HCT116 (cell line): ENCODE measurements around the gene FAM163B. TPM values are rescaled to one million over a fixed set of nuclear protein-coding genes. Genes with fewer than 3 reads are reported as not detected.

Experiments used
- ATAC-seq: fragments of 200-7000 bp; cut with Tn5 transposase; 2 replicates; pipeline ENCODE4 v1.9.1; 2020; ENCODE audit warnings: mild to moderate bottlenecking, moderate library complexity
- BruUV-seq: library from RNA; stranded (reverse); fragments of 400-500 nt; replicated peaks from 2 replicates; lab custom pipeline; 2021; lab: Mats Ljungman, UMichigan
- CTCF ChIA-PET: fragments of 300-600 bp; sonication (Branson Sonifier 250); formaldehyde crosslinking; loops from one replicate; lab custom pipeline; 2021; ENCODE audit warnings: antibody characterized with exemption; lab: Charles Lee
- POLR2A ChIA-PET: fragments of 300-600, 350-600 bp; sonication (Branson Sonifier 250); formaldehyde crosslinking; loops from one replicate; lab custom pipeline; 2021; ENCODE audit warnings: antibody characterized with exemption; lab: Charles Lee
- RAD21 ChIA-PET, 2 experiments: fragments of 300-600 bp; sonication (Branson Sonifier 250); formaldehyde crosslinking; loops; one replicate each; lab custom pipeline; 2023; ENCODE audit warnings: low total read pairs in 2 of 2; ENCODE audit not compliant: uncharacterized antibody in 2 of 2, unreplicated experiment in 2 of 2, low non-redundant PET in 1 of 2; lab: Charles Lee
- DNase-seq: peaks from one replicate; pipeline ENCODE4 v3.0.0-alpha.2; 2010; ENCODE audit warnings: low read depth, low spot score
- H2AFZ ChIP-seq: fragments of 200-600 bp; shearing (Covaris generic), sonication (generic); 2 replicates; pipeline ENCODE4 v1.6.1; 2017; ENCODE audit warnings: low read depth, mixed run types, mixed read lengths, antibody characterized with exemption, low read length; ENCODE audit not compliant: poor library complexity, severe bottlenecking
- H3K27ac ChIP-seq: 2 replicates; pipeline ENCODE4 v1.5.1; 2012; ENCODE audit warnings: low read depth, low read length
- H3K27me3 ChIP-seq: fragments of 200-600 bp; sonication (generic); 2 replicates; pipeline ENCODE4 v1.6.1; 2016; ENCODE audit warnings: mixed run types, low read length, mixed read lengths; ENCODE audit not compliant: insufficient read depth
- H3K36me3 ChIP-seq, 2 experiments: fragments of 200-500 bp in 1 of 2; fragments of 200-600 bp in 1 of 2; sonication (Bioruptor generic) in 1 of 2; sonication (generic) in 1 of 2; 2 replicates each; pipeline versions ENCODE4 v1.5.1 to v1.6.1; 2014 to 2016; ENCODE audit warnings: low read length in 2 of 2, inconsistent platforms in 1 of 2, mixed read lengths in 1 of 2, mixed run types in 1 of 2; ENCODE audit not compliant: insufficient read depth in 2 of 2, control insufficient read depth in 1 of 2
- H3K4me1 ChIP-seq, 2 experiments: fragments of 200-600 bp in 1 of 2; sonication (generic) in 1 of 2; 2 replicates each; pipeline versions ENCODE4 v1.5.1 to v1.6.1; 2012 to 2017; ENCODE audit warnings: low read length in 2 of 2, inconsistent platforms in 1 of 2, mild to moderate bottlenecking in 1 of 2, mixed read lengths in 1 of 2, mixed run types in 1 of 2, moderate library complexity in 1 of 2; ENCODE audit not compliant: insufficient read depth in 2 of 2, control insufficient read depth in 1 of 2
- H3K4me2 ChIP-seq: fragments of 200-600 bp; sonication (generic); 2 replicates; pipeline ENCODE4 v1.6.1; 2017; ENCODE audit warnings: mixed run types, low read length, mixed read lengths
- H3K4me3 ChIP-seq, 2 experiments: fragments of 200-600 bp in 1 of 2; sonication (generic) in 1 of 2; replicated peaks in 1 of 2; 2 replicates each; pipeline ENCODE4 v1.5.1; 2011 to 2016; ENCODE audit warnings: low read length in 2 of 2, control low read depth in 1 of 2, low read depth in 1 of 2, mild to moderate bottlenecking in 1 of 2, mixed read lengths in 1 of 2, mixed run types in 1 of 2
- H3K79me2 ChIP-seq: fragments of 200-600 bp; sonication (generic); 2 replicates; pipeline ENCODE4 v1.6.1; 2017; ENCODE audit warnings: mild to moderate bottlenecking, mixed run types, low read length, moderate library complexity, mixed read lengths; ENCODE audit not compliant: insufficient read depth
- H3K9ac ChIP-seq: fragments of 200-600 bp; sonication (generic); 2 replicates; pipeline ENCODE4 v1.6.1; 2016; ENCODE audit warnings: low read length, mixed read lengths
- H3K9me2 ChIP-seq: fragments of 200-600 bp; sonication (generic), shearing (Covaris generic); 2 replicates; pipeline ENCODE4 v1.6.1; 2017; ENCODE audit warnings: mixed run types, mild to moderate bottlenecking, moderate library complexity; ENCODE audit not compliant: insufficient read depth
- H3K9me3 ChIP-seq, 2 experiments: fragments of 200-500 bp in 1 of 2; fragments of 200-600 bp in 1 of 2; sonication (Bioruptor generic) in 1 of 2; sonication (generic) in 1 of 2; 2 replicates each; pipeline ENCODE4 v1.6.1; 2014 to 2017; ENCODE audit warnings: low read length in 2 of 2, mixed read lengths in 2 of 2, inconsistent platforms in 1 of 2, low read depth in 1 of 2, mild to moderate bottlenecking in 1 of 2, mixed run types in 1 of 2, moderate library complexity in 1 of 2; ENCODE audit not compliant: control insufficient read depth in 1 of 2, insufficient read depth in 1 of 2
- H4K20me1 ChIP-seq: fragments of 200-600 bp; sonication (generic), shearing (Covaris generic); 2 replicates; pipeline ENCODE4 v1.6.1; 2017; ENCODE audit warnings: mixed run types, mild to moderate bottlenecking, moderate library complexity; ENCODE audit not compliant: insufficient read depth
- CBX3 ChIP-seq: IDR thresholded peaks from 2 replicates; pipeline ENCODE4 v1.6.1; 2012; ENCODE audit warnings: low read depth
- CEBPB ChIP-seq: IDR thresholded peaks from 2 replicates; pipeline ENCODE4 v1.6.1; 2012; ENCODE audit warnings: low read depth
- EGR1 ChIP-seq: IDR thresholded peaks from 2 replicates; pipeline ENCODE4 v1.6.1; 2012; ENCODE audit warnings: low read depth
- ELF1 ChIP-seq: IDR thresholded peaks from 2 replicates; pipeline ENCODE4 v1.6.1; 2012; ENCODE audit warnings: low read depth, borderline replicate concordance
- EZH2 ChIP-seq: fragments of 200-600 bp; sonication (generic); IDR thresholded peaks from 2 replicates; pipeline ENCODE4 v1.6.1; 2017; ENCODE audit warnings: antibody characterized with exemption, mixed run types
- EZH2phosphoT487 ChIP-seq: fragments of 200-600 bp; IDR thresholded peaks from 2 replicates; pipeline ENCODE4 v1.6.1; 2018; ENCODE audit warnings: antibody characterized with exemption, borderline replicate concordance
- FOSL1 ChIP-seq: IDR thresholded peaks from 2 replicates; pipeline ENCODE4 v1.6.1; 2012; ENCODE audit warnings: low read depth
- JUND ChIP-seq: IDR thresholded peaks from 2 replicates; pipeline ENCODE4 v1.6.1; 2012
- MAX ChIP-seq: IDR thresholded peaks from 2 replicates; pipeline ENCODE4 v1.6.1; 2012
- POLR2A ChIP-seq: IDR thresholded peaks from 2 replicates; pipeline ENCODE4 v1.7.0; 2011; ENCODE audit warnings: borderline replicate concordance; ENCODE audit not compliant: insufficient read depth, insufficient read length; ENCODE audit errors: extremely low read depth
- POLR2AphosphoS5 ChIP-seq: IDR thresholded peaks from 2 replicates; pipeline ENCODE4 v1.6.1; 2011; ENCODE audit warnings: mild to moderate bottlenecking, low read depth, low read length, moderate library complexity
- RAD21 ChIP-seq: IDR thresholded peaks from 2 replicates; pipeline ENCODE4 v1.6.1; 2012; ENCODE audit warnings: low read depth, mild to moderate bottlenecking
- SP1 ChIP-seq: IDR thresholded peaks from 2 replicates; pipeline ENCODE4 v1.6.1; 2012; ENCODE audit warnings: low read depth
- SRF ChIP-seq: IDR thresholded peaks from 2 replicates; pipeline ENCODE4 v1.6.1; 2012; ENCODE audit warnings: low read depth
- TCF7L2 ChIP-seq: IDR thresholded peaks from 2 replicates; pipeline ENCODE4 v1.7.0; 2011; ENCODE audit warnings: borderline replicate concordance, inconsistent platforms; ENCODE audit not compliant: insufficient read depth, insufficient read length; ENCODE audit errors: extremely low read depth
- ZFX ChIP-seq: fragments of 450-650 bp; IDR thresholded peaks from 2 replicates; pipeline ENCODE4 v1.6.1; 2017
- ZNF274 ChIP-seq: fragments of 200-500 bp; sonication (Bioruptor generic); IDR thresholded peaks from 2 replicates; pipeline ENCODE4 v1.6.1; 2014; ENCODE audit warnings: mild to moderate bottlenecking, low read depth, low read length, inconsistent platforms
- intact Hi-C: fragments of 100-400 bp; cut with micrococcal nuclease; formaldehyde crosslinking; loops from 2 replicates; pipeline ENCODE4 v1.10.0; 2022
- total RNA-seq: library from RNA; stranded (reverse); gene quantifications from one replicate; pipeline ENCODE4 v1.2.1, GENCODE V29; 2021; ENCODE audit not compliant: unreplicated experiment
- TF ChIP-seq, protein P1 (sequence below): IDR thresholded peaks from 2 replicates; pipeline ENCODE4 v1.6.1; 2012

The FAM163B gene
- total RNA-seq, 1 experiment from 2014 or later: not detected

DNA sequence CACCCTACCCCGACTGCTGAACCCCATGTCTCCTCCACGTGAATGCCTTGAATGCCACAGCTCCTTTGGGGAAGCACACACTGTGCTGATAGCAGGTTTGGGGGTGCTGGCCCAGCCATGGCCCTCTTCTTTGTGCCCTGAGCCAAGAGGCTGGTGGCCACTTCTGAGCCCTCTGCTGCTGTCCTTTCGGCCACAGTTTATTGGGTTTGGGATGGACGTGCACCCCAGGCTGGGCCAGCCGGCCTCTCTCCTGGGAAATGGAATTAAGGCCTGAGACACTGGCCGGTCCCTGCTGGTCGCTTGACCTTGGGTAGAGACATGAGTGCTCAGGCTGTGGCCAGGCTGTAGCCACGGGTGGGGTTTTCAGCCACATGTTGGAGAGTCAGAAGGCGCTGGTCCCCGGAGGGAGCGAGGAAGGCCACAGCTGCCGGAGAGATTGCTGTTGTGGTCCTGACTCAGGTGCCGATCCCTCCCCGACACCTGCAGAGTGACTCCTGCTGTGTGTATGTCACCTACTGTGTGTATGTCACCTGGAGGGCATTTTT is 26.6 kb downstream of the FAM163B start:
- TF ChIP-seq CBX3 (no peak), POLR2A (no peak)
- TF ChIP-seq, protein P1, sequence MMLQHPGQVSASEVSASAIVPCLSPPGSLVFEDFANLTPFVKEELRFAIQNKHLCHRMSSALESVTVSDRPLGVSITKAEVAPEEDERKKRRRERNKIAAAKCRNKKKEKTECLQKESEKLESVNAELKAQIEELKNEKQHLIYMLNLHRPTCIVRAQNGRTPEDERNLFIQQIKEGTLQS: no peak
- ChIA-PET CTCF (no interaction called here), RAD21 (no interaction called here), POLR2A (no interaction called here)
- Histone ChIP-seq H3K27ac (no peak overlapping the region), H3K9me3 (no peaks in the 10 kb centered on the region), H2AFZ (no peak overlapping the region), H4K20me1 (no peaks in the 10 kb centered on the region), H3K27me3 (no peaks in the 10 kb centered on the region), H3K9ac (no peak overlapping the region), H3K79me2 (no peaks in the 10 kb centered on the region), H3K4me2 (no peak overlapping the region), H3K36me3 (no peaks in the 10 kb centered on the region), H3K9me2 (no peaks in the 10 kb centered on the region), H3K4me1 (no peaks in the 10 kb centered on the region), H3K4me3 (no peak overlapping the region)
- intact Hi-C loops: no loop called here
- BruUV-seq: no TSS peak
- ATAC-seq: no peak
- DNase-seq: no peak

DNA sequence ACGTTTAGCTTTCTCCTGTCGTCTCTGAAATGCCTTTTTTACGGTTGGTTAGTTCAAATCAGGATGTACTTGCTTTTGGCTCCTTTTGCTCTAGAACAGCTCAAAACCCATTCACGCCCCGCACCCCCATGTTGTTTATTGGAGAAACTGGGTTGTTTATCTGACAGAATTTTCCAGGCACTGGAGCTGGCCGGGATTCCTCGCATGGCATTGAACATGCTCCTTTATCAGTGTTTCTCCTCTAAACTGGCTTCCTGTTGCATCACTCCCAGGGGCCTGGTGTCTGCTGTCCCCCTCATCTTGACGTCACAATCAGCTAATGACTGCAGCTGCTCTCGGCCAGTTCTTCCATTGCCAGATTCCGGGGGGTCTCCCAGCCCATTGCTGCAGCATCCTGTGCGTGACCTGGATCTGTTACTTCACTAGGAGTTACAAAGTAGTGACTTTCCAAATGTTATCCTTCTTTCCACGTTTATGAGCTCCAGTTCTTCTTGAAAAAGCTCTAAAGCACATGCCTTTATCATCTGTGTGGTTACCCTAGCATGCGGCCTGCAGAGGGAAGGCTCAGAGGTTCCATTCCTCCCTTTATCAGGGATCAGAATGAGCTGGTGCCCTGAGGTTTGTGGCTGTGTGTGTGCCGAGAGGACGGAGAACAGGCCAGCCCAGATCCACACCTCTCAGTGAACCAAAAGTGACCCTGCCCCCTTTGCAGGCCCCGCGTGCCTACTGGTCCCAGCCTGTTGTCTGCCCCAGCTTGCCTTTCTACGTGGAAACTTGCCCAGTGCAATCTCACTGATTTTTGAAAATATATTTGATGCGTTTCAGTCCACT is 27.5 kb downstream of the FAM163B start:
- Histone ChIP-seq H3K9me3 (no peaks in the 10 kb centered on the region), H4K20me1 (no peaks in the 10 kb centered on the region), H3K4me3 (no peak overlapping the region), H3K9ac (no peak overlapping the region), H3K4me2 (no peak overlapping the region), H2AFZ (no peak overlapping the region), H3K27ac (no peak overlapping the region), H3K27me3 (no peaks in the 10 kb centered on the region), H3K79me2 (no peaks in the 10 kb centered on the region), H3K9me2 (no peaks in the 10 kb centered on the region), H3K4me1 (no peaks in the 10 kb centered on the region), H3K36me3 (no peaks in the 10 kb centered on the region)
- BruUV-seq: no TSS peak
- ChIA-PET CTCF (no interaction called here), RAD21 (no interaction called here), POLR2A (no interaction called here)
- DNase-seq: no peak
- ATAC-seq: no peak
- intact Hi-C loops: no loop called here
- TF ChIP-seq POLR2AphosphoS5: no peak
- TF ChIP-seq MAX: no peak
- TF ChIP-seq TCF7L2: no peak
- TF ChIP-seq SRF: no peak
- TF ChIP-seq POLR2A: no peak
- TF ChIP-seq JUND: no peak
- no peak for TF ChIP-seq EZH2
- TF ChIP-seq EZH2phosphoT487: no peak
- no peak for TF ChIP-seq CEBPB
- no peak for TF ChIP-seq FOSL1
- TF ChIP-seq, protein P1: no peak
- TF ChIP-seq ZNF274: no peak
- TF ChIP-seq RAD21: no peak
- TF ChIP-seq SP1: no peak
- TF ChIP-seq EGR1: no peak
- no peak for TF ChIP-seq CBX3
- no peak for TF ChIP-seq ELF1
- no peak for TF ChIP-seq ZFX
